Measurements from ENCODE around the gene MCUB.
"Not testable (repeated sequence)": the region's sequence is repeated elsewhere in the genome, so short reads cannot be mapped to it uniquely, and the experiment has no call there.

The MCUB gene

GRCh38 chr4:109548655-109549054 is 11.4 kb upstream of the MCUB start:
- Histone ChIP-seq H3K4me1 (ENCODE audit: insufficient read depth, insufficient read length) (no peaks in the 10 kb centered on the region), H3K36me3 (ENCODE audit: insufficient read depth, insufficient read length, low read length) (no peaks in the 10 kb centered on the region), H3K27me3 (ENCODE audit: insufficient read depth, insufficient read length) (no peaks in the 10 kb centered on the region), H3K9ac (ENCODE audit: insufficient read length, low read depth) (no peak overlapping the region), H3K4me3 (ENCODE audit: insufficient read length, low read depth) (no peak overlapping the region), H3K9me3 (ENCODE audit: insufficient read depth, low read length) (no peaks in the 10 kb centered on the region)
- no peak for DNase-seq (ENCODE audit: low read depth, low spot score)
- TF ChIP-seq SUZ12 (IDR thresholded peaks at IDR 0.05; ENCODE audit: extremely low read depth, insufficient read depth, insufficient read length) (no peak), ZNF274 (IDR thresholded peaks at IDR 0.05; ENCODE audit: low read depth, low read length) (no peak), YY1 (IDR thresholded peaks at IDR 0.05; ENCODE audit: insufficient read depth, insufficient read length) (no peak)

- H3K9me3 ChIP-seq (ENCODE audit: insufficient read depth, low read length): peaks cover 2% of the 10 kb centered on the region; the same call in 1 of the 2 replicates
- H3K9ac ChIP-seq (ENCODE audit: insufficient read length, low read depth): no peak overlapping the region
- no peak for TF ChIP-seq YY1 (IDR thresholded peaks at IDR 0.05; ENCODE audit: insufficient read depth, insufficient read length)
- no peak for TF ChIP-seq SUZ12 (IDR thresholded peaks at IDR 0.05; ENCODE audit: extremely low read depth, insufficient read depth, insufficient read length)
- no peak for TF ChIP-seq ZNF274 (IDR thresholded peaks at IDR 0.05; ENCODE audit: low read depth, low read length)
- H3K27me3 ChIP-seq (ENCODE audit: insufficient read depth, insufficient read length): no peaks in the 10 kb centered on the region
- H3K4me3 ChIP-seq (ENCODE audit: insufficient read length, low read depth): no peak overlapping the region
- no peaks in the 10 kb centered on the region for H3K36me3 ChIP-seq (ENCODE audit: insufficient read depth, insufficient read length, low read length)
- no peaks in the 10 kb centered on the region for H3K4me1 ChIP-seq (ENCODE audit: insufficient read depth, insufficient read length)
- DNase-seq (ENCODE audit: low read depth, low spot score): no peak
Observed at GRCh38 chr4:109552237-109552636, 7.8 kb upstream of the MCUB start.

- Histone ChIP-seq H3K27me3 (ENCODE audit: insufficient read depth, insufficient read length) (no peaks in the 10 kb centered on the region), H3K4me1 (ENCODE audit: insufficient read depth, insufficient read length) (no peaks in the 10 kb centered on the region), H3K4me3 (ENCODE audit: insufficient read length, low read depth) (no peak overlapping the region), H3K9ac (ENCODE audit: insufficient read length, low read depth) (no peak overlapping the region), H3K36me3 (ENCODE audit: insufficient read depth, insufficient read length, low read length) (no peaks in the 10 kb centered on the region), H3K9me3 (ENCODE audit: insufficient read depth, low read length) (peaks cover 11% of the 10 kb centered on the region; the same call in 1 of the 2 replicates)
- DNase-seq (ENCODE audit: low read depth, low spot score): no peak
- TF ChIP-seq SUZ12 (IDR thresholded peaks at IDR 0.05; ENCODE audit: extremely low read depth, insufficient read depth, insufficient read length) (no peak), ZNF274 (IDR thresholded peaks at IDR 0.05; ENCODE audit: low read depth, low read length) (no peak), YY1 (IDR thresholded peaks at IDR 0.05; ENCODE audit: insufficient read depth, insufficient read length) (no peak)
Observed at GRCh38 chr4:109553130-109553529, 6.9 kb upstream of the MCUB start.

GRCh38 chr4:109554971-109555370 is 5.1 kb upstream of the MCUB start:
- peaks cover 13% of the 10 kb centered on the region; the same call in 1 of the 2 replicates for H3K9me3 ChIP-seq (ENCODE audit: insufficient read depth, low read length)
- DNase-seq (ENCODE audit: low read depth, low spot score): no peak
- no peak for TF ChIP-seq SUZ12 (IDR thresholded peaks at IDR 0.05; ENCODE audit: extremely low read depth, insufficient read depth, insufficient read length)
- no peak for TF ChIP-seq YY1 (IDR thresholded peaks at IDR 0.05; ENCODE audit: insufficient read depth, insufficient read length)
- TF ChIP-seq ZNF274 (IDR thresholded peaks at IDR 0.05; ENCODE audit: low read depth, low read length): no peak
- no peaks in the 10 kb centered on the region for H3K36me3 ChIP-seq (ENCODE audit: insufficient read depth, insufficient read length, low read length)
- no peaks in the 10 kb centered on the region for H3K4me1 ChIP-seq (ENCODE audit: insufficient read depth, insufficient read length)
- no peak overlapping the region for H3K9ac ChIP-seq (ENCODE audit: insufficient read length, low read depth)
- no peak overlapping the region for H3K4me3 ChIP-seq (ENCODE audit: insufficient read length, low read depth)
- H3K27me3 ChIP-seq (ENCODE audit: insufficient read depth, insufficient read length): peaks cover 8% of the 10 kb centered on the region

GRCh38 chr4:109557433-109557832 is 2.6 kb upstream of the MCUB start:
- peaks cover 15% of the 10 kb centered on the region for H3K27me3 ChIP-seq (ENCODE audit: insufficient read depth, insufficient read length)
- H3K4me1 ChIP-seq (ENCODE audit: insufficient read depth, insufficient read length): no peaks in the 10 kb centered on the region
- H3K9me3 ChIP-seq (ENCODE audit: insufficient read depth, low read length): peaks cover 13% of the 10 kb centered on the region; the same call in 1 of the 2 replicates
- H3K9ac ChIP-seq (ENCODE audit: insufficient read length, low read depth): no peak overlapping the region
- no peak for TF ChIP-seq YY1 (IDR thresholded peaks at IDR 0.05; ENCODE audit: insufficient read depth, insufficient read length)
- TF ChIP-seq ZNF274 (IDR thresholded peaks at IDR 0.05; ENCODE audit: low read depth, low read length): no peak
- no peak for TF ChIP-seq SUZ12 (IDR thresholded peaks at IDR 0.05; ENCODE audit: extremely low read depth, insufficient read depth, insufficient read length)
- no peaks in the 10 kb centered on the region for H3K36me3 ChIP-seq (ENCODE audit: insufficient read depth, insufficient read length, low read length)
- DNase-seq (ENCODE audit: low read depth, low spot score): no peak
- H3K4me3 ChIP-seq (ENCODE audit: insufficient read length, low read depth): no peak overlapping the region

GRCh38 chr4:109558095-109558494 is 2.0 kb upstream of the MCUB start:
- Histone ChIP-seq H3K9me3 (ENCODE audit: insufficient read depth, low read length) (peaks cover 13% of the 10 kb centered on the region; the same call in 1 of the 2 replicates), H3K27me3 (ENCODE audit: insufficient read depth, insufficient read length) (peaks cover 15% of the 10 kb centered on the region)
- not testable (repeated sequence) for H3K36me3 ChIP-seq (ENCODE audit: insufficient read depth, insufficient read length, low read length); H3K4me3 ChIP-seq (ENCODE audit: insufficient read length, low read depth); H3K4me1 ChIP-seq (ENCODE audit: insufficient read depth, insufficient read length); H3K9ac ChIP-seq (ENCODE audit: insufficient read length, low read depth); DNase-seq (ENCODE audit: low read depth, low spot score)

GRCh38 chr4:109559625-109559982 is 442 bp upstream of the MCUB start:
- Histone ChIP-seq H3K9ac (ENCODE audit: insufficient read length, low read depth) (peak overlapping the region; percentile 83), H3K9me3 (ENCODE audit: insufficient read depth, low read length) (peaks cover 13% of the 10 kb centered on the region; the same call in 1 of the 2 replicates), H3K27me3 (ENCODE audit: insufficient read depth, insufficient read length) (peaks cover 15% of the 10 kb centered on the region), H3K4me1 (ENCODE audit: insufficient read depth, insufficient read length) (no peaks in the 10 kb centered on the region), H3K36me3 (ENCODE audit: insufficient read depth, insufficient read length, low read length) (no peaks in the 10 kb centered on the region), H3K4me3 (ENCODE audit: insufficient read length, low read depth) (peak overlapping the region; percentile 65)
- DNase-seq (ENCODE audit: low read depth, low spot score): peak; percentile 27
- no peak for TF ChIP-seq SUZ12 (IDR thresholded peaks at IDR 0.05; ENCODE audit: extremely low read depth, insufficient read depth, insufficient read length)
- TF ChIP-seq YY1 (IDR thresholded peaks at IDR 0.05; ENCODE audit: insufficient read depth, insufficient read length): no peak
- no peak for TF ChIP-seq ZNF274 (IDR thresholded peaks at IDR 0.05; ENCODE audit: low read depth, low read length)
